ENCODE data around the gene TOB2.

Gene TOB2

GRCh38 chr22:41446639-41447434, at the start of gene TOB2:
TSS of gene TOB2 (minus strand) at chr22:41446801. CDS start at chr22:41437345, 9,456 bp downstream.
- peak; percentile 97 for DNase-seq (ENCODE audit: low read depth)

GRCh38 chr22:41491374-41492100, 44.9 kb upstream of the TOB2 start:
- DNase-seq (ENCODE audit: low read depth): no peak

- no peak for DNase-seq (ENCODE audit: low read depth)
Measured at GRCh38 chr22:41488596-41489385, 42.2 kb upstream of the TOB2 start.

GRCh38 chr22:41488076-41488475, 41.5 kb upstream of the TOB2 start:
- no peak for DNase-seq (ENCODE audit: low read depth)

- no peak for DNase-seq (ENCODE audit: low read depth)
Measured at GRCh38 chr22:41487037-41487935, 40.7 kb upstream of the TOB2 start.

- no peak for DNase-seq (ENCODE audit: low read depth)
Measured at GRCh38 chr22:41485033-41485432, 38.4 kb upstream of the TOB2 start.

- peak; percentile 69 for DNase-seq (ENCODE audit: low read depth)
Measured at GRCh38 chr22:41482319-41482935, 35.8 kb upstream of the TOB2 start.

- no peak for DNase-seq (ENCODE audit: low read depth)
Measured at GRCh38 chr22:41481925-41482318, 35.3 kb upstream of the TOB2 start.

GRCh38 chr22:41481131-41481830, 34.7 kb upstream of the TOB2 start:
- no peak for DNase-seq (ENCODE audit: low read depth)

GRCh38 chr22:41480397-41480735, 33.8 kb upstream of the TOB2 start:
- DNase-seq (ENCODE audit: low read depth): peak; percentile 94

- DNase-seq (ENCODE audit: low read depth): peak; percentile 49
Measured at GRCh38 chr22:41479671-41480396, 33.2 kb upstream of the TOB2 start.

- peak; percentile 71 for DNase-seq (ENCODE audit: low read depth)
Measured at GRCh38 chr22:41478891-41479521, 32.4 kb upstream of the TOB2 start.

GRCh38 chr22:41478473-41478872, 31.9 kb upstream of the TOB2 start:
- DNase-seq (ENCODE audit: low read depth): no peak

- no peak for DNase-seq (ENCODE audit: low read depth)
Measured at GRCh38 chr22:41474872-41475451, 28.4 kb upstream of the TOB2 start.

GRCh38 chr22:41471568-41471967, 25.0 kb upstream of the TOB2 start:
- no peak for DNase-seq (ENCODE audit: low read depth)

GRCh38 chr22:41470886-41471285, 24.3 kb upstream of the TOB2 start:
- DNase-seq (ENCODE audit: low read depth): no peak

- no peak for DNase-seq (ENCODE audit: low read depth)
Measured at GRCh38 chr22:41469218-41469851, 22.7 kb upstream of the TOB2 start.

GRCh38 chr22:41468381-41469217, 22.0 kb upstream of the TOB2 start, which contains the start of the genes ACO2 and PHF5A:
TSS of gene ACO2 (plus strand) at chr22:41469117. CDS start at chr22:41469147, 30 bp downstream.
TSS of gene PHF5A (minus strand) at chr22:41468692. CDS start at chr22:41468653, 39 bp downstream.
- peak; percentile 99 for DNase-seq (ENCODE audit: low read depth)
